HG03103 (cell line): ENCODE results near the gene NPHP4.
"Not testable (repeated sequence)": the region's sequence is repeated elsewhere in the genome, so short reads cannot be mapped to it uniquely, and the experiment has no call there.

Source experiments
- ATAC-seq: cut with Tn5 transposase; IDR thresholded peaks from one replicate; pipeline ENCODE4 v1.9.1; 2021; ENCODE audit warnings: low read depth; ENCODE audit not compliant: unreplicated experiment

Gene NPHP4

GRCh38 chr1:5938101-5938646, 54.1 kb downstream of the NPHP4 start:
- ATAC-seq = no peak

GRCh38 chr1:5937373-5937857, 54.8 kb downstream of the NPHP4 start:
- no peak for ATAC-seq

GRCh38 chr1:5936621-5937372, 55.4 kb downstream of the NPHP4 start:
- ATAC-seq = no peak

- ATAC-seq = no peak
These were observed 56.1 kb downstream of the NPHP4 start for GRCh38 chr1:5936126-5936525.

GRCh38 chr1:5935026-5935425, 57.2 kb downstream of the NPHP4 start:
- ATAC-seq = no peak

- ATAC-seq = no peak
These were observed 58.0 kb downstream of the NPHP4 start for GRCh38 chr1:5934058-5934884.

GRCh38 chr1:5933676-5934057, 58.6 kb downstream of the NPHP4 start:
- no peak for ATAC-seq

- ATAC-seq = no peak
These were observed 59.2 kb downstream of the NPHP4 start for GRCh38 chr1:5933050-5933449.

- ATAC-seq = no peak
These were observed 63.4 kb downstream of the NPHP4 start for GRCh38 chr1:5928714-5929400.

GRCh38 chr1:5927506-5928370, 64.5 kb downstream of the NPHP4 start:
- ATAC-seq = no peak

GRCh38 chr1:5926686-5927435, 65.4 kb downstream of the NPHP4 start:
- ATAC-seq = no peak

GRCh38 chr1:5922700-5923330, 69.4 kb downstream of the NPHP4 start:
- not testable (repeated sequence) for ATAC-seq

GRCh38 chr1:5921671-5922070, 70.6 kb downstream of the NPHP4 start:
- ATAC-seq = no peak

- ATAC-seq = no peak
These were observed 71.1 kb downstream of the NPHP4 start for GRCh38 chr1:5921129-5921528.

- ATAC-seq = no peak
These were observed 72.0 kb downstream of the NPHP4 start for GRCh38 chr1:5920201-5920600.

GRCh38 chr1:5918275-5918649, 74.0 kb downstream of the NPHP4 start:
- no peak for ATAC-seq

- ATAC-seq = no peak
These were observed 74.5 kb downstream of the NPHP4 start for GRCh38 chr1:5917591-5918274.

- no peak for ATAC-seq
These were observed 75.0 kb downstream of the NPHP4 start for GRCh38 chr1:5917281-5917590.
